Vagina (tissue), 2 donors: ENCODE results near the gene GALNT2.

Source experiments
- CTCF ChIP-seq, 3 experiments: fragments of 450-650 bp in 2 of 3; fragments of 200-600 bp in 1 of 3; sonication (generic) in 1 of 3; IDR thresholded peaks; one replicate each; pipeline ENCODE4 v1.5.1; 2017 to 2019; ENCODE audit warnings: antibody characterized with exemption in 3 of 3, mild to moderate bottlenecking in 2 of 3, moderate library complexity in 2 of 3
- POLR2A ChIP-seq, 2 donors: fragments of 450-650 bp; IDR thresholded peaks; one replicate each; pipeline ENCODE4 v1.6.1; 2017; ENCODE audit warnings: antibody characterized with exemption in 2 of 2, mild to moderate bottlenecking in 2 of 2, moderate library complexity in 2 of 2
- POLR2AphosphoS5 ChIP-seq, 2 donors: sonication (generic); formaldehyde crosslinking; IDR thresholded peaks; one replicate each; pipeline ENCODE4 v1.9.0; 2017; ENCODE audit warnings: antibody characterized with exemption in 2 of 2, mild to moderate bottlenecking in 2 of 2, low read depth in 1 of 2; ENCODE audit not compliant: insufficient read depth in 1 of 2

- no peak for TF ChIP-seq CTCF (IDR thresholded peaks at IDR 0.05)
- TF ChIP-seq POLR2A (IDR thresholded peaks at IDR 0.05) = no peak
- TF ChIP-seq POLR2AphosphoS5 (IDR thresholded peaks at IDR 0.05; ENCODE audit: insufficient read depth in 1 of 2, low read depth in 1 of 2) = no peak
Observed at GRCh38 chr1:230171356-230172015, 104.4 kb downstream of the GALNT2 start.
